K562 (cell line): ENCODE measurements around the gene TINCR.

ENCODE experiments used
- ATF3 ChIP-seq, 2 experiments: fragments of 450-650 bp in 1 of 2; sonication (generic) in 1 of 2; formaldehyde crosslinking in 1 of 2; IDR thresholded peaks in 1 of 2; conservative IDR thresholded peaks in 1 of 2; 2 replicates each; pipeline versions ENCODE4 v1.6.1 to v1.8.1; 2016 to 2023; ENCODE audit warnings: mild to moderate bottlenecking in 2 of 2, moderate library complexity in 2 of 2, inconsistent platforms in 1 of 2, missing genetic modification reagents in 1 of 2
- CBX5 ChIP-seq: IDR thresholded peaks from 2 replicates; pipeline ENCODE4 v1.6.1; 2014; ENCODE audit warnings: low read depth, borderline replicate concordance
- CHD1 ChIP-seq: fragments of 200-600 bp; sonication (generic); IDR thresholded peaks from one replicate; pipeline ENCODE4 v1.6.1; 2012; ENCODE audit warnings: mild to moderate bottlenecking, moderate library complexity, low read length, inconsistent platforms
- CTCF ChIP-seq, 3 experiments: IDR thresholded peaks in 2 of 3; conservative IDR thresholded peaks in 1 of 3; 2 replicates each; pipeline ENCODE4 v1.5.1; 2011 to 2012; ENCODE audit warnings: low read length in 3 of 3, mild to moderate bottlenecking in 3 of 3, control low read depth in 2 of 3, improper control_type of control experiment in 1 of 3, inconsistent platforms in 1 of 3, low read depth in 1 of 3, mixed read lengths in 1 of 3, moderate library complexity in 1 of 3; ENCODE audit not compliant: insufficient read depth in 2 of 3
- ELF1 ChIP-seq: fragments of 200-800 bp; sonication (Bioruptor generic); IDR thresholded peaks from 2 replicates; pipeline ENCODE4 v1.6.1; 2016; ENCODE audit warnings: missing genetic modification characterization, missing compliant biosample characterization
- FOXJ3 ChIP-seq: sonication (generic); formaldehyde crosslinking; IDR thresholded peaks from 2 replicates; pipeline ENCODE4 v1.4.0; 2020; ENCODE audit warnings: mild to moderate bottlenecking, missing genetic modification reagents
- MAFK ChIP-seq: IDR thresholded peaks from 2 replicates; pipeline ENCODE4 v1.6.1; 2011; ENCODE audit warnings: low read length, improper control_type of control experiment
- MYC ChIP-seq, 2 experiments: fragments of 250-450 bp in 1 of 2; sonication (Bioruptor Pico) in 1 of 2; IDR thresholded peaks; 2 replicates each; pipeline versions ENCODE4 v1.5.1 to v1.6.1; 2012 to 2021; ENCODE audit warnings: low read depth in 2 of 2, borderline replicate concordance in 1 of 2, improper control_type of control experiment in 1 of 2, low read length in 1 of 2, mild to moderate bottlenecking in 1 of 2, moderate library complexity in 1 of 2
- RAD21 ChIP-seq, 2 experiments: fragments of 250-450 bp in 1 of 2; fragments of 450-650 bp in 1 of 2; sonication (Bioruptor Pico) in 1 of 2; formaldehyde crosslinking in 1 of 2; IDR thresholded peaks in 1 of 2; conservative IDR thresholded peaks in 1 of 2; 2 replicates each; pipeline versions ENCODE4 v1.4.0 to v1.8.0; 2020 to 2022; ENCODE audit warnings: mild to moderate bottlenecking in 2 of 2, moderate library complexity in 1 of 2
- ZNF3 ChIP-seq: fragments of 250-450 bp; sonication (Bioruptor Pico); IDR thresholded peaks from 2 replicates; pipeline ENCODE4 v1.5.0; 2021; ENCODE audit warnings: mild to moderate bottlenecking, moderate library complexity
- ZNF589 ChIP-seq: fragments of 200-800 bp; sonication (Bioruptor generic); IDR thresholded peaks from 2 replicates; pipeline ENCODE4 v1.6.1; 2016; ENCODE audit warnings: low read depth, missing genetic modification characterization, missing compliant biosample characterization
- ZNF76 ChIP-seq: fragments of 250-450 bp; sonication (Bioruptor Pico); IDR thresholded peaks from 2 replicates; pipeline ENCODE4 v1.4.0; 2020; ENCODE audit warnings: mild to moderate bottlenecking, moderate library complexity, borderline replicate concordance
- TF ChIP-seq, protein P1 (sequence below): sonication (generic); formaldehyde crosslinking; IDR thresholded peaks from 2 replicates; pipeline ENCODE4 v1.8.1; 2022; ENCODE audit warnings: missing genetic modification reagents
- TF ChIP-seq, protein P2 (sequence below): sonication (generic); formaldehyde crosslinking; IDR thresholded peaks from 2 replicates; pipeline ENCODE4 v1.8.1; 2023; ENCODE audit warnings: mild to moderate bottlenecking, missing genetic modification reagents, moderate library complexity

DNA sequence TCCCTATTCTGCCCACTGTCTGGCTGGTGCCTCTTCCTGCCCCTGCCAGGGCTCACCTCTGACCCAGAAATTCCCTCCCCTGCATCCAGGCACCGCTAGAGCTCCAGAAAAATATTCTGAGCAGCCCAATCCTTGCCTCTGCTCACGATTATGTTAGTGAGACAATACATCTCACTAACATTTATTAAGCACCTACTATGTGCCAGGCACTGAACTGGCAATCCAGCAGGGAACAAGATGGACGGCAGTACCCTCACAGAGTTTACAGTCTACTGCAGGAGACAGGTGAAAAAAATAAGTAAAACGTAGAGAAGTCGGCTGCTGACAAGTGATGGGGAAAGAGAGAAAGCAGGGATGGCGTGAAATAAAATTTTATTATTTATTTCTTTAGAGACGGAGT is 5.5 kb downstream of the TINCR start:
- no peak for TF ChIP-seq RAD21 (CRISPR knock-in tag; conservative IDR thresholded peaks at IDR 0.05 in 1 of 2, IDR thresholded peaks at IDR 0.05 in 1 of 2)
- TF ChIP-seq ZNF589 (CRISPR knock-in tag) = no peak
- no peak for TF ChIP-seq MYC (IDR thresholded peaks at IDR 0.05; ENCODE audit: low read depth, low read length)
- TF ChIP-seq MYC (CRISPR knock-in tag; IDR thresholded peaks at IDR 0.05; ENCODE audit: borderline replicate concordance, low read depth) = no peak
- no peak for TF ChIP-seq CHD1
- TF ChIP-seq ZNF3 = no peak
- TF ChIP-seq ZNF76 (CRISPR knock-in tag) = no peak
- TF ChIP-seq ELF1 (tag) = no peak
- TF ChIP-seq, protein P1, sequence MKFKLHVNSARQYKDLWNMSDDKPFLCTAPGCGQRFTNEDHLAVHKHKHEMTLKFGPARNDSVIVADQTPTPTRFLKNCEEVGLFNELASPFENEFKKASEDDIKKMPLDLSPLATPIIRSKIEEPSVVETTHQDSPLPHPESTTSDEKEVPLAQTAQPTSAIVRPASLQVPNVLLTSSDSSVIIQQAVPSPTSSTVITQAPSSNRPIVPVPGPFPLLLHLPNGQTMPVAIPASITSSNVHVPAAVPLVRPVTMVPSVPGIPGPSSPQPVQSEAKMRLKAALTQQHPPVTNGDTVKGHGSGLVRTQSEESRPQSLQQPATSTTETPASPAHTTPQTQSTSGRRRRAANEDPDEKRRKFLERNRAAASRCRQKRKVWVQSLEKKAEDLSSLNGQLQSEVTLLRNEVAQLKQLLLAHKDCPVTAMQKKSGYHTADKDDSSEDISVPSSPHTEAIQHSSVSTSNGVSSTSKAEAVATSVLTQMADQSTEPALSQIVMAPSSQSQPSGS (CRISPR knock-in tag) = no peak
- no peak for TF ChIP-seq ATF3 (IDR thresholded peaks at IDR 0.05)
- no peak for TF ChIP-seq ATF3 (CRISPR knock-in tag; conservative IDR thresholded peaks at IDR 0.05)
- no peak for TF ChIP-seq CTCF (IDR thresholded peaks at IDR 0.05 in 2 of 3, conservative IDR thresholded peaks at IDR 0.05 in 1 of 3; ENCODE audit: insufficient read depth in 2 of 3, low read depth in 1 of 3, low read length in 3 of 3)
- no peak for TF ChIP-seq FOXJ3 (CRISPR knock-in tag)
- TF ChIP-seq MAFK = no peak
- TF ChIP-seq, protein P2, sequence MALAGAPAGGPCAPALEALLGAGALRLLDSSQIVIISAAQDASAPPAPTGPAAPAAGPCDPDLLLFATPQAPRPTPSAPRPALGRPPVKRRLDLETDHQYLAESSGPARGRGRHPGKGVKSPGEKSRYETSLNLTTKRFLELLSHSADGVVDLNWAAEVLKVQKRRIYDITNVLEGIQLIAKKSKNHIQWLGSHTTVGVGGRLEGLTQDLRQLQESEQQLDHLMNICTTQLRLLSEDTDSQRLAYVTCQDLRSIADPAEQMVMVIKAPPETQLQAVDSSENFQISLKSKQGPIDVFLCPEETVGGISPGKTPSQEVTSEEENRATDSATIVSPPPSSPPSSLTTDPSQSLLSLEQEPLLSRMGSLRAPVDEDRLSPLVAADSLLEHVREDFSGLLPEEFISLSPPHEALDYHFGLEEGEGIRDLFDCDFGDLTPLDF (CRISPR knock-in tag) = no peak
- no peak for TF ChIP-seq CBX5
